ENCODE results near the gene NUPR1. TPM values are rescaled to one million over a fixed set of nuclear protein-coding genes. Genes with fewer than 3 reads are reported as not detected.
"Not testable (repeated sequence)": the region's sequence is repeated elsewhere in the genome, so short reads cannot be mapped to it uniquely, and the experiment has no call there.

Gene NUPR1
- total RNA-seq, 1 donor from 2014 or later = 124 TPM

- DNase-seq (ENCODE audit: extremely low spot score, unreplicated experiment) = no peak
- H3K4me1 Mint-ChIP-seq (ENCODE audit: unreplicated experiment) = peaks cover 10% of the 10 kb centered on the region
- peaks cover 7% of the 10 kb centered on the region for H3K36me3 Mint-ChIP-seq (ENCODE audit: unreplicated experiment)
- H3K27ac Mint-ChIP-seq (ENCODE audit: unreplicated experiment) = no peak overlapping the region
- no peaks in the 10 kb centered on the region for H3K27me3 Mint-ChIP-seq (ENCODE audit: unreplicated experiment)
- no peak overlapping the region for H3K4me3 Mint-ChIP-seq (ENCODE audit: unreplicated experiment)
- TF ChIP-seq, protein P1, sequence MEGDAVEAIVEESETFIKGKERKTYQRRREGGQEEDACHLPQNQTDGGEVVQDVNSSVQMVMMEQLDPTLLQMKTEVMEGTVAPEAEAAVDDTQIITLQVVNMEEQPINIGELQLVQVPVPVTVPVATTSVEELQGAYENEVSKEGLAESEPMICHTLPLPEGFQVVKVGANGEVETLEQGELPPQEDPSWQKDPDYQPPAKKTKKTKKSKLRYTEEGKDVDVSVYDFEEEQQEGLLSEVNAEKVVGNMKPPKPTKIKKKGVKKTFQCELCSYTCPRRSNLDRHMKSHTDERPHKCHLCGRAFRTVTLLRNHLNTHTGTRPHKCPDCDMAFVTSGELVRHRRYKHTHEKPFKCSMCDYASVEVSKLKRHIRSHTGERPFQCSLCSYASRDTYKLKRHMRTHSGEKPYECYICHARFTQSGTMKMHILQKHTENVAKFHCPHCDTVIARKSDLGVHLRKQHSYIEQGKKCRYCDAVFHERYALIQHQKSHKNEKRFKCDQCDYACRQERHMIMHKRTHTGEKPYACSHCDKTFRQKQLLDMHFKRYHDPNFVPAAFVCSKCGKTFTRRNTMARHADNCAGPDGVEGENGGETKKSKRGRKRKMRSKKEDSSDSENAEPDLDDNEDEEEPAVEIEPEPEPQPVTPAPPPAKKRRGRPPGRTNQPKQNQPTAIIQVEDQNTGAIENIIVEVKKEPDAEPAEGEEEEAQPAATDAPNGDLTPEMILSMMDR (IDR thresholded peaks at IDR 0.05) = no peak
- H3K9me3 Mint-ChIP-seq (ENCODE audit: unreplicated experiment) = peaks cover 7% of the 10 kb centered on the region
These were observed 31.4 kb upstream of the NUPR1 start for GRCh38 chr16:28569968-28570752.

- Mint-ChIP-seq H3K36me3 (ENCODE audit: unreplicated experiment) (peaks cover 7% of the 10 kb centered on the region), H3K9me3 (ENCODE audit: unreplicated experiment) (peaks cover 7% of the 10 kb centered on the region), H3K4me1 (ENCODE audit: unreplicated experiment) (peaks cover 10% of the 10 kb centered on the region), H3K27me3 (ENCODE audit: unreplicated experiment) (no peaks in the 10 kb centered on the region), H3K27ac (ENCODE audit: unreplicated experiment) (no peak overlapping the region), H3K4me3 (ENCODE audit: unreplicated experiment) (no peak overlapping the region)
- no peak for DNase-seq (ENCODE audit: extremely low spot score, unreplicated experiment)
- TF ChIP-seq, protein P1 (IDR thresholded peaks at IDR 0.05) = no peak
These were observed 30.2 kb upstream of the NUPR1 start for GRCh38 chr16:28569021-28569420.

GRCh38 chr16:28567292-28567691 lies 28.5 kb upstream of the NUPR1 start:
- Mint-ChIP-seq H3K27ac (ENCODE audit: unreplicated experiment) (no peak overlapping the region), H3K4me1 (ENCODE audit: unreplicated experiment) (no peaks in the 10 kb centered on the region), H3K36me3 (ENCODE audit: unreplicated experiment) (peaks cover 7% of the 10 kb centered on the region), H3K4me3 (ENCODE audit: unreplicated experiment) (no peak overlapping the region), H3K27me3 (ENCODE audit: unreplicated experiment) (no peaks in the 10 kb centered on the region), H3K9me3 (ENCODE audit: unreplicated experiment) (peaks cover 7% of the 10 kb centered on the region)
- TF ChIP-seq, protein P1 (IDR thresholded peaks at IDR 0.05) = no peak
- DNase-seq (ENCODE audit: extremely low spot score, unreplicated experiment) = no peak

DNA sequence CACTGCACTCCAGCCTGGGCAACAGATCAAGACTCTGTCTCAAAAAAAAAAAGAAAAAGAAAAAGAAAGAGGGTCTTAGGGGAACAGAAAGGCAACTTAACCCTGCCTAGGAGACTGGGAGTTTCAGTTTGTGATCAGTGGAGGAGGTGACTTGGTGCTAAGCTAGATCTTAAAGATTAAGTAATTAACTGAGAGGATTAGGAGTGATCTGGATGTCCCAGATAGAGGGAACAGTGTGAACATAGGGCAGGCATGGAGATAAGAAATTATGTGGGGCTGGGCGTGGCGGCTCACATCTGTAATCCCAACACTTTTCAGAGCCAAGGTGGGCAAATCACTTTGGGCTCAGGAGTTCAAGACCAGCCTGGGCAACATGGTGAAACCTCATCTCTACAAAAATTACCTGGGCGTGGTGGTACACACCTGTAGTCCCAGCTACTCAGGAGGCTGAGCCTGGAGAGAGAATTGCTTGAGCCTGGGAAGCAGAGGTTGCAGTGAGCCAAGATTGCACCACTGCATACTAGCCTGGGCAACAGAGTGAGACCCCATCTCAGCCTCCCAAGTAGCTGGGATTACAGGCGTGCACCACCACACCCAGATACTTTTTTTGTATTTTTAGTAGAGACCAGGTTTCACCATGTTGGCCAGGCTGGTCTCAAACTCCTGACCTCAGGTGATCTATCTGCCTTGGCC lies 27.6 kb upstream of the NUPR1 start:
- H3K27me3 Mint-ChIP-seq (ENCODE audit: unreplicated experiment); H3K36me3 Mint-ChIP-seq (ENCODE audit: unreplicated experiment); H3K9me3 Mint-ChIP-seq (ENCODE audit: unreplicated experiment); H3K27ac Mint-ChIP-seq (ENCODE audit: unreplicated experiment); H3K4me1 Mint-ChIP-seq (ENCODE audit: unreplicated experiment); H3K4me3 Mint-ChIP-seq (ENCODE audit: unreplicated experiment); DNase-seq (ENCODE audit: extremely low spot score, unreplicated experiment): not testable (repeated sequence)

- peaks cover 7% of the 10 kb centered on the region for H3K9me3 Mint-ChIP-seq (ENCODE audit: unreplicated experiment)
- H3K27ac Mint-ChIP-seq (ENCODE audit: unreplicated experiment) = no peak overlapping the region
- no peak overlapping the region for H3K4me3 Mint-ChIP-seq (ENCODE audit: unreplicated experiment)
- TF ChIP-seq, protein P1 (IDR thresholded peaks at IDR 0.05) = no peak
- no peak for DNase-seq (ENCODE audit: extremely low spot score, unreplicated experiment)
- H3K27me3 Mint-ChIP-seq (ENCODE audit: unreplicated experiment) = no peaks in the 10 kb centered on the region
- H3K4me1 Mint-ChIP-seq (ENCODE audit: unreplicated experiment) = no peaks in the 10 kb centered on the region
- peaks cover 14% of the 10 kb centered on the region for H3K36me3 Mint-ChIP-seq (ENCODE audit: unreplicated experiment)
These were observed 24.4 kb upstream of the NUPR1 start for GRCh38 chr16:28563218-28563617.
